BE2C (cell line): ENCODE results near the gene RMND1.

Source experiments
- DNase-seq: peaks from one replicate; pipeline ENCODE4 v3.0.0-alpha.2; 2020
- H3K27me3 ChIP-seq: fragments of 250-450 bp; sonication (Bioruptor Pico); 2 replicates; pipeline ENCODE4 v1.5.1; 2020; ENCODE audit warnings: mild to moderate bottlenecking
- H3K36me3 ChIP-seq: fragments of 250-450 bp; sonication (Bioruptor Pico); 2 replicates; pipeline ENCODE4 v1.5.1; 2020; ENCODE audit warnings: mild to moderate bottlenecking
- H3K4me1 ChIP-seq: fragments of 250-450 bp; sonication (Bioruptor Pico); 2 replicates; pipeline ENCODE4 v1.5.1; 2020
- H3K4me3 ChIP-seq: 2 replicates; pipeline ENCODE4 v1.5.1; 2011; ENCODE audit warnings: low read depth, low read length
- H3K9me3 ChIP-seq: fragments of 250-450 bp; sonication (Bioruptor Pico); 2 replicates; pipeline ENCODE4 v1.5.1; 2020
- TF ChIP-seq, protein P1 (sequence below): IDR thresholded peaks from 2 replicates; pipeline ENCODE4 v1.5.1; 2012; ENCODE audit warnings: mild to moderate bottlenecking, low read depth, low read length

The RMND1 gene

DNA sequence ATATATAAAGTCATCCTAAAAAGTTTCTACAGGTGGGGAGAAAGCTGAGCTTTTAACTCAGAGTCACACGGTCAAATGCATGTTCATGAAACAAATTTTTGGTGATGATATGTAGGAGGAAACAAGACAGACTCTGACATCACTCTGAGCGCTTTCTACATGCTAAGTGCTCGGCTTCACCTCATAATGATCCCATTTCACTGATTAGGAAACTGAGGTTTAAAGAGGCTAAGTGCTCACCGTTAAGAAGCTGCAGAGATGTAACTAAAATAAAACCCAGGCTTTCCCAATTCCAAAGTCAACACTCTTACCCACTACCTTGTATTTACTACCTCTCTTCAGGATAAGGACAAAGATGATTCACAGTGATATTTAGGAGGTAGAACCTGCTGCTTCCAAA is 4.7 kb downstream of the RMND1 start:
- DNase-seq = no peak
- Histone ChIP-seq H3K9me3 (no peaks in the 10 kb centered on the region), H3K4me1 (no peaks in the 10 kb centered on the region), H3K4me3 (no peak overlapping the region), H3K27me3 (no peaks in the 10 kb centered on the region), H3K36me3 (peaks cover 16% of the 10 kb centered on the region)
- TF ChIP-seq, protein P1, sequence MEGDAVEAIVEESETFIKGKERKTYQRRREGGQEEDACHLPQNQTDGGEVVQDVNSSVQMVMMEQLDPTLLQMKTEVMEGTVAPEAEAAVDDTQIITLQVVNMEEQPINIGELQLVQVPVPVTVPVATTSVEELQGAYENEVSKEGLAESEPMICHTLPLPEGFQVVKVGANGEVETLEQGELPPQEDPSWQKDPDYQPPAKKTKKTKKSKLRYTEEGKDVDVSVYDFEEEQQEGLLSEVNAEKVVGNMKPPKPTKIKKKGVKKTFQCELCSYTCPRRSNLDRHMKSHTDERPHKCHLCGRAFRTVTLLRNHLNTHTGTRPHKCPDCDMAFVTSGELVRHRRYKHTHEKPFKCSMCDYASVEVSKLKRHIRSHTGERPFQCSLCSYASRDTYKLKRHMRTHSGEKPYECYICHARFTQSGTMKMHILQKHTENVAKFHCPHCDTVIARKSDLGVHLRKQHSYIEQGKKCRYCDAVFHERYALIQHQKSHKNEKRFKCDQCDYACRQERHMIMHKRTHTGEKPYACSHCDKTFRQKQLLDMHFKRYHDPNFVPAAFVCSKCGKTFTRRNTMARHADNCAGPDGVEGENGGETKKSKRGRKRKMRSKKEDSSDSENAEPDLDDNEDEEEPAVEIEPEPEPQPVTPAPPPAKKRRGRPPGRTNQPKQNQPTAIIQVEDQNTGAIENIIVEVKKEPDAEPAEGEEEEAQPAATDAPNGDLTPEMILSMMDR = no peak

DNA sequence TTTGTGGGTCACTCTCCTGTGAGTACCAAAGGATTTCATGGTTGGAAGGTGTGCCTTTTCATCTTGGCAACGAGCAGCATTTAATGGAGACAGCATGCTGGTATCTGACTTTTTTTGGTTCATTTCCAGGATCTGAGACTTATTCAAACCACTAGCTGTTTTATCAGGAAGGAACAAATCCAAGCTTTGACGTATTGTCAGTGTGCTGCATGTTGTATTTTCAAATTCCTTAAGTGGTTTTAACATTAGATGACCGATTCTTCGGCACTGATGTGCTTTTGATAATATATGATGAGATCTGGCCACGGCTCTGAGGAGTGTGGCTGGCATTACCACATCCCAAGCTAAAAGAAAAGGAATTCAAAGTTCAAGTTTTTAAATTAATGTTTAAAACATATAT is 6.4 kb downstream of the RMND1 start:
- Histone ChIP-seq H3K4me3 (no peak overlapping the region), H3K9me3 (no peaks in the 10 kb centered on the region), H3K36me3 (peaks cover 28% of the 10 kb centered on the region), H3K4me1 (no peaks in the 10 kb centered on the region), H3K27me3 (no peaks in the 10 kb centered on the region)
- TF ChIP-seq, protein P1 = no peak
- no peak for DNase-seq

DNA sequence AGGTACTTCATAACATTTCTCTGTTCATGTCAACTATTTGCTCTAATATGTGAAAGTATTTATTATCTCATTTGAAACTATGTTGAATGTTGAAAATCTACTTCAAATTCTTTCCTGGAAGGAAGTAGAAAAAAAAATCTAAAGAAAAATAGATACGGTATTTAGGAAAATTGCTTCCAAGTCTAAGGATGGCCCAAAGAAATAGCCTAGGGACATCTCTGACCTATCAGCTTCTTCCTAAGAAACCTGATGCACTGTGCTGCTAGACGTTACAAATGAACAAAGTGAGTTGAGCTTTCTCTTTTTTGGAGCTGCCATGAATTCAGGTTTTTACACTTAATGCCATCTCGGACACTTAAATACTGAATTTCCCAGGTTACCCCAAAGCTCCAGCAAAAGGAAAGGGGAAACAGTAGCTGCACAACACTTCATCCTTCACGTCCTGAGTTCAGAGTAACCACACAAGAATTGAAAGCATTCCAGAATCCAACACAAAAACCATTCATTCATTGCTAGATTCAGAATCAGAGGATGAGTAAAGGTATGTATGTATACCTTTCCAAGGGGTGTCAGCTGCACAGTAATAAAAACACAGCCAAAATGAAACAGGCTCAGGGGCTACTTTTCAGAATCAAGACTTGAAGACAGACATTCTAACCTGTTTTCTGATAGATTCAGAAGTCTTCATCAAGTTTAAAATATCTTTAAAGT is 7.9 kb downstream of the RMND1 start:
- Histone ChIP-seq H3K4me1 (no peaks in the 10 kb centered on the region), H3K36me3 (peaks cover 28% of the 10 kb centered on the region), H3K4me3 (no peak overlapping the region), H3K27me3 (no peaks in the 10 kb centered on the region), H3K9me3 (no peaks in the 10 kb centered on the region)
- TF ChIP-seq, protein P1 = no peak
- DNase-seq = no peak

DNA sequence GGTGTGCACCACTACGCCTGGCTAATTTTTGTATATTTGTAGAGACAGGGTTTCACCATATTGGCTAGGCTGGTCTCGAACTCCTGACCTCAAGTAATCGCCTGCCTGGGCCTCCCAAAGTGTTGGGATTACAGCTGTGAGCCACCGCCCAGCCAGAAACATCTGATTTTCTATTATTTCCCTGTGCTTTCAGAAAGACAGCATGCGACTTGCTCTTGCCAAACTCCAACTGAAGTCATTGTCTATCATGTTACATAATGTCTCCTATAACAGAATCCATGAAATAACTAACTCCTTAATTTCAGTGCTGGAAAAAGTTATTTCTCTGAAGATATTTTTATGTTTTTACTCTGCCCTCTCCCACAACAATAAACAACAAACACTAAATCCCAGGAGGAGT is 8.5 kb downstream of the RMND1 start:
- TF ChIP-seq, protein P1 = no peak
- H3K36me3 ChIP-seq = peaks cover 28% of the 10 kb centered on the region
- H3K27me3 ChIP-seq = no peaks in the 10 kb centered on the region
- H3K9me3 ChIP-seq = no peaks in the 10 kb centered on the region
- DNase-seq = no peak
- no peaks in the 10 kb centered on the region for H3K4me1 ChIP-seq
- no peak overlapping the region for H3K4me3 ChIP-seq

DNA sequence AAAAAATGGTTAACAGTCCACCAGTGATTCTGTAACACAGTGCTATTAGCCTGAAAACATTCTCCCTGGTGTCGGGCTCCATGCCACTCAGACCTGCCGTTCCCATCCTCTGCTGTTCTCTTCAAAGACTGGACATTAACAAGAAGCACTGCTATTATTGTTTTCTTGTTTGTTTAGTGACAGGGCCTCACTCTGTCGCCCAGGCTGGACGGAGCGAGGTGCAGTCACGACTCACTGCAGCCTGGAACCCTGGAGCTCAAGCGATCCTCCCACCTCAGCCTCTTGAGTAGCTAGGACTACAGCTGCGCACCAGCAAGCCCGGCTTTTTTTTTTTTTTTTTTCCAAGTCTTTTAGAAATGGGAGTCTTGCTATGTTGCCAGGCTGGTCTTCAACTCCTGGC is 9.6 kb downstream of the RMND1 start:
- Histone ChIP-seq H3K27me3 (no peaks in the 10 kb centered on the region), H3K4me3 (no peak overlapping the region), H3K4me1 (no peaks in the 10 kb centered on the region), H3K36me3 (peaks cover 28% of the 10 kb centered on the region), H3K9me3 (no peaks in the 10 kb centered on the region)
- TF ChIP-seq, protein P1 = no peak
- no peak for DNase-seq

DNA sequence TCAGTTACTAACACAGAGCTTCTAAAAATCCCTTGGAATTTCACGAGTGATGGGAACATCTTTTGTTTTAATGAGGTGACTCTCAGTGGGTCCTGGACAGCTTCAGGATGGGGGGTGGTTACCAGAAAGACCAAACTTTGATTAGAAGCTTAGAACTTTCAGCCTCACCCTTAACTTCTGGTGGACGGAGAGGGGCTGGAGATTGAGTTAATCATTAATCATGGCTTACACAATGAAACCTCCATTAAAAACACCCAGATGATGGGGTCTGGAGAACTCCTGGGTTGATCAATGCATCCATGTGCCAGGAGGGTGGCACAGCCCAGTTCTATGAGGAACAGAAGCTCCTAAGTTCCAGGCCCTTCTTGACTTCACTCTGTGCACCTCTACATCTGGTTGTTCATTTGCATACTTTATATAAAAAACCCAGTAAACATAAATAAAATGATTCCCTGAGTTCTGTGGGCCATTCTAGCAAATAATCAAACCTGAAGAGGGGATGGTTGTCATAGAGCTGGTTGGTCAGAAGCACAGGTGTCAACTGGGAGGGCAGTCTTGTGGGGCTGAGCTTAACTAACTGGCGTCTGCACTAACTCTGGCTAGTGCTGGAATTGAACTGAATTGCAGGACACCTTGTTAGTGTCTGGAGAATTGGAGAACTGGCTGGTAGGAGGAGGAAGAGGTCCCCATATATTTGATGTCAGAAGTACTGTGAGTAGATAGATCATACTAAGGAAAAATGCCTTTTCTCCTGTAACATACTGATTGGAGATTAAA is 10.3 kb downstream of the RMND1 start:
- TF ChIP-seq, protein P1 = no peak
- DNase-seq = no peak
- Histone ChIP-seq H3K27me3 (no peaks in the 10 kb centered on the region), H3K4me1 (no peaks in the 10 kb centered on the region), H3K4me3 (no peak overlapping the region), H3K36me3 (peaks cover 28% of the 10 kb centered on the region), H3K9me3 (no peaks in the 10 kb centered on the region)
